Nephron progenitor cell (in vitro differentiated cells): ENCODE data around the gene EXOSC10.

Experiments
- DNase-seq: peaks from one replicate; pipeline ENCODE4 v3.0.0; 2021
- H3K27ac Mint-ChIP-seq: 2 replicates; pipeline ENCODE4 v1.8.0; 2021; ENCODE audit warnings: mild to moderate bottlenecking, moderate library complexity, mixed read lengths
- H3K27me3 Mint-ChIP-seq: 2 replicates; pipeline ENCODE4 v1.8.0; 2021; ENCODE audit warnings: mild to moderate bottlenecking, low read depth, mixed read lengths; ENCODE audit not compliant: poor library complexity
- H3K36me3 Mint-ChIP-seq: 2 replicates; pipeline ENCODE4 v1.8.0; 2021; ENCODE audit warnings: low read depth, mixed read lengths
- H3K4me1 Mint-ChIP-seq: 2 replicates; pipeline ENCODE4 v1.8.0; 2021; ENCODE audit warnings: mixed read lengths
- H3K4me3 Mint-ChIP-seq: 2 replicates; pipeline ENCODE4 v1.8.0; 2021; ENCODE audit warnings: mild to moderate bottlenecking, moderate library complexity, mixed read lengths
- H3K9me3 Mint-ChIP-seq: 2 replicates; pipeline ENCODE4 v1.8.0; 2021; ENCODE audit warnings: mild to moderate bottlenecking, moderate library complexity, mixed read lengths
- TF ChIP-seq, protein P1 (sequence below): fragments of 200-600 bp; sonication (generic); IDR thresholded peaks from 2 replicates; pipeline ENCODE4 v1.5.0; 2021; ENCODE audit warnings: antibody characterized with exemption

Gene EXOSC10

DNA sequence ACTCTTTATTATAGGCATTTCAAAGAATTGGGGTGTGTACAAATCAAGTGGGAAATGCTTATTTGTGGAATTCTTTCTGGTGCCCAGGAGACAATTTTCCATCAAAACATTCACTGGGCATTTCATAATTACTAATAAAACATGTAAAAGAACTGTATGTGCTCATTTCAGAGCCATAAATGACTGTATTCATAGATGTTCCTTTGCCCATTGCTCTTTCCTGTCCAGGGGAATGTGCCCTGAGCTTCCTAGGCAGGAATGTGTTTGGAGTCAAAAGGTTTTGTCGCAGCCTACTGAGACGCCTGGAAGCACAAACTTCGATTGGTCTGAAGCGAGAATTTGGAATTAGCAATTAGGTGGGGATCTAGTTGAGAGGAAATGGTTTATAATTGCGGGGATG, 43.7 kb upstream of the EXOSC10 start:
- Mint-ChIP-seq H3K27me3 (peaks cover 4% of the 10 kb centered on the region), H3K9me3 (no peaks in the 10 kb centered on the region), H3K4me3 (no peak overlapping the region), H3K27ac (no peak overlapping the region), H3K36me3 (peaks cover 51% of the 10 kb centered on the region), H3K4me1 (no peaks in the 10 kb centered on the region)
- no peak for DNase-seq
- TF ChIP-seq, protein P1, sequence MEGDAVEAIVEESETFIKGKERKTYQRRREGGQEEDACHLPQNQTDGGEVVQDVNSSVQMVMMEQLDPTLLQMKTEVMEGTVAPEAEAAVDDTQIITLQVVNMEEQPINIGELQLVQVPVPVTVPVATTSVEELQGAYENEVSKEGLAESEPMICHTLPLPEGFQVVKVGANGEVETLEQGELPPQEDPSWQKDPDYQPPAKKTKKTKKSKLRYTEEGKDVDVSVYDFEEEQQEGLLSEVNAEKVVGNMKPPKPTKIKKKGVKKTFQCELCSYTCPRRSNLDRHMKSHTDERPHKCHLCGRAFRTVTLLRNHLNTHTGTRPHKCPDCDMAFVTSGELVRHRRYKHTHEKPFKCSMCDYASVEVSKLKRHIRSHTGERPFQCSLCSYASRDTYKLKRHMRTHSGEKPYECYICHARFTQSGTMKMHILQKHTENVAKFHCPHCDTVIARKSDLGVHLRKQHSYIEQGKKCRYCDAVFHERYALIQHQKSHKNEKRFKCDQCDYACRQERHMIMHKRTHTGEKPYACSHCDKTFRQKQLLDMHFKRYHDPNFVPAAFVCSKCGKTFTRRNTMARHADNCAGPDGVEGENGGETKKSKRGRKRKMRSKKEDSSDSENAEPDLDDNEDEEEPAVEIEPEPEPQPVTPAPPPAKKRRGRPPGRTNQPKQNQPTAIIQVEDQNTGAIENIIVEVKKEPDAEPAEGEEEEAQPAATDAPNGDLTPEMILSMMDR = no peak

DNA sequence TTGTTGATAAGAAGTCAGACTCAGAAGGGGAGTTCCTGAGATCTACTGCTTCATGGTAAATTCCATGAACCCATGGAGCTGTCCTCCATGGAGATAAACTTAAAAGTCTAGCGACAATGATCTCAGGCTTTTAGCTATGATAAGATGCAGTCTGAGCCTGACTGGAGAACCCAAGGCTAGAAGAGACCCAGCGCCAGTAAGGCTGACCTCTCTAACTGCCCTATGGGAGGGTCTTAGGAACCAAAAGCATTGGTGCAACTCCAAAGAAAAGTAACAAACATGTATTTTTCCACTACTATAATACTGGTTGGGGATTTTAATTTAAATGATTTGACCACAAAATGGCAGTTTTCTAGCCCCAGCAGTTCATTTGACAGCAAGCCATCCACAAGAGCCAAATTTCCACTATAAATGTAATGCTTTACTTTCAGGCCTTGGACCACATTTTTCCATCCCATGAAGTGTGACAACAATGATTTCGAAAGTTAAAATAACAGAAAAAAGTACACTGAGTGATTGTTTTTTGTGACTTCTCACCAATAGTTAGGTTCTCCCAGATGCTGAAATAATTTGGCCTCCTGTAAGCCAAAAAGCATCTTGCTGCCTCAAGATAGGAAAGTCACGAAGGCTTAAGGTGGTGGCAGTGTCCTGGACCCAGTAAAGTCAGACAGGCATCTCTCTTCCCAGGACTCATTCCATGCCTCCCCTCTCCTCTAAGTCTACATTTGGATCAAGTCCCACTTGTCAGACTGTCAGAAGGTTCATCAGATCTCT, 43.1 kb upstream of the EXOSC10 start:
- TF ChIP-seq, protein P1 = no peak
- no peak for DNase-seq
- Mint-ChIP-seq H3K36me3 (peaks cover 56% of the 10 kb centered on the region), H3K4me1 (no peaks in the 10 kb centered on the region), H3K9me3 (no peaks in the 10 kb centered on the region), H3K27ac (no peak overlapping the region), H3K27me3 (peaks cover 4% of the 10 kb centered on the region), H3K4me3 (no peak overlapping the region)

DNA sequence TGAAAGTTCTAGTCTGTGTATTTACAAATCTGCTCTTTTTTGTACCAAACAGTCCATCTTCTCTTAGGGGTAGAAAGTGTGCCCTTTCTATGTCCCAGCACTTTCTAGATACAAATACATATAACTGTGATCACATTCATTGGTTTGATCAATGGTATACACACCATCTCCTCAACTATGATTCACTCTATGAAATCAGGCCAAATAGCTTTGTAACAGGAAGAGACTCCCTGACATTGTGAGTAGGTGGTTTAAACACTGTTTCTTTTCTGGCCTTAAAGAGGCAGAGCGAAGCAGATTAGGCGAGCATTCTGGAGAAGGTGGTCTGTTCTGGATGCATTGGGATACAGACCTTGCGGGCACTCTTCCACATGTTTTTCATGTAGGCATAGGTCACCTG, 39.3 kb upstream of the EXOSC10 start:
- Mint-ChIP-seq H3K4me3 (no peak overlapping the region), H3K27me3 (no peaks in the 10 kb centered on the region), H3K27ac (peak overlapping the region; percentile 56), H3K4me1 (no peaks in the 10 kb centered on the region), H3K9me3 (no peaks in the 10 kb centered on the region), H3K36me3 (peaks cover 47% of the 10 kb centered on the region)
- DNase-seq = no peak
- TF ChIP-seq, protein P1 = no peak

DNA sequence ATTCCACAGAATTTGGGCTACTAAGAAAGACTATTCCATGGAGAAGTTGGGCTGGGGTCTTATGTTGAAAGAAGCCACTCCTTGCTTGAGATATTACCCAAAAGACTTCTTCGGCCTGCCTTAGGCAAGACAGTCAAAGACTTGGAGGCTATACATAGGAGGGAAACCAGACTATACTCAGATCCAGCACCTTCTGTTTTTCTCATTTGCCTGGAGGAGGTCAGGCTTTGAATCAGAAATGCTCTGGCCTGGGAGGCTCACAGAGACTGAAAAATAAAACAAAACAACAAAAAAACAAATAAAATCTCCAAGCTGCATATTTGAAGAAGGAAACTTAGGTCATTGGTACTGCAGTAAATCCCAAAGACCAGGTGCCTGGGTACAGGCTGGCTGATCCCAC, 38.4 kb upstream of the EXOSC10 start:
- no peak overlapping the region for H3K4me3 Mint-ChIP-seq
- TF ChIP-seq, protein P1 = no peak
- H3K4me1 Mint-ChIP-seq = no peaks in the 10 kb centered on the region
- H3K9me3 Mint-ChIP-seq = no peaks in the 10 kb centered on the region
- H3K36me3 Mint-ChIP-seq = peaks cover 42% of the 10 kb centered on the region
- H3K27me3 Mint-ChIP-seq = no peaks in the 10 kb centered on the region
- no peak for DNase-seq
- H3K27ac Mint-ChIP-seq = no peak overlapping the region

DNA sequence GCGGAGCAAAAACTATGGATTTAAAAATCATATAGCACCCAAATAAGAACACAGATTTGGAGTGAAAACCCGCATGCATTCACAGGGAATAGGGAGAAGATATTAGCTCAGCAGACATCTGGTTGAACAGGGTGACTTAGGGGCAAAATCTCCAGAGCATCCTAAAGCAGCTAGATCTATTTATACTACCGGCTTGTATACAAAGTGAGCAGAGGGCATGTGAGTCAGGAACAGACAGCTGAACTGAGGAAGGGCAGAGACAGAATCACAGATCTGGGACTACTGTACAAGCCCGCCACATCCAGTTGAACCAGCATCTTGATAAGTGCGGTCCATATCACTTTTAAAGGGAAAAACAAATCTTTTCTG, 35.2 kb upstream of the EXOSC10 start:
- TF ChIP-seq, protein P1 = no peak
- Mint-ChIP-seq H3K9me3 (no peaks in the 10 kb centered on the region), H3K4me1 (no peaks in the 10 kb centered on the region), H3K4me3 (no peak overlapping the region), H3K27ac (no peak overlapping the region), H3K36me3 (peaks cover 56% of the 10 kb centered on the region), H3K27me3 (no peaks in the 10 kb centered on the region)
- DNase-seq = no peak

DNA sequence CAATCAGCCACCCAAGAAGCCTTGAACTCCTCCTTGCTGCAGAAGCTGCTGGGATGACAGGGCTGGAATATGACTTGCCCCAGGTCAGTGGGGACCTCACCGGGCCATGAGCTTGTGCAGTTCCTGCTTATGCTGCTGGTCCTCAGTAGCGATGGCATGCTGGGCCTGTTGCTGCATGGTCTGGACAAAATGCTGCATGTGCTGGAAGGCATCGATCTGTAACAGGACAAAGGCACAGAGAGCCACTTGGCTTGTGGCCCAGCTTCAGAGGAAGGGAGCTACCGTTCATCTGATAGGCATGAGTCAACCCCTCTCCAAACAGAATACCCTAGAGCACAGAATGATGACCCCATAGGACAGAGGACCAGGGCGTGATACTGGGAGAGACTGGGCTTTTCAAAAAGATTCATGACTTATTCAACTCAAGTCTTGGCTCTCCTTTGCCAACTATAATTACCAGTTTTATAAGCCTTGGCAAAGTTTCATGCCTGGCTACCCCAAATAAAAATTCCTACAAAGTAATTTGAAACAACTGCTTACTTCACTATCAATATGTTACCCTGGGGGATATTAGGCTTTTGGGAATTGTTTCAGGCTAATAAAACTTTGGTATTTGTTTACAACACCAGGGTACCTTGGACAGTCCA, 34.7 kb upstream of the EXOSC10 start:
- no peaks in the 10 kb centered on the region for H3K4me1 Mint-ChIP-seq
- DNase-seq = no peak
- H3K36me3 Mint-ChIP-seq = peaks cover 59% of the 10 kb centered on the region
- no peak overlapping the region for H3K4me3 Mint-ChIP-seq
- TF ChIP-seq, protein P1 = no peak
- no peaks in the 10 kb centered on the region for H3K9me3 Mint-ChIP-seq
- H3K27ac Mint-ChIP-seq = no peak overlapping the region
- H3K27me3 Mint-ChIP-seq = no peaks in the 10 kb centered on the region
